Neutrophil (primary cell): ENCODE data around the gene PCSK1N.

Source experiments
- H3K27ac ChIP-seq: fragments of 200-600 bp; sonication (generic); 2 replicates; pipeline ENCODE4 v1.5.1; 2016; ENCODE audit warnings: mild to moderate bottlenecking, moderate library complexity
- H3K27me3 ChIP-seq: fragments of 200-600 bp; sonication (generic); 2 replicates; pipeline ENCODE4 v1.6.0; 2016; ENCODE audit warnings: mild to moderate bottlenecking
- H3K36me3 ChIP-seq: fragments of 200-600 bp; sonication (generic); 2 replicates; pipeline ENCODE4 v1.5.1; 2017
- H3K4me1 ChIP-seq, 2 experiments: fragments of 200-600 bp in 1 of 2; sonication (generic) in 1 of 2; 1 replicate in 1 of 2; 2 replicates in 1 of 2; pipeline versions ENCODE4 v1.5.1 to v1.6.1; 2013 to 2016; ENCODE audit warnings: low read depth in 1 of 2, low read length in 1 of 2, mild to moderate bottlenecking in 1 of 2, moderate library complexity in 1 of 2; ENCODE audit not compliant: control insufficient read depth in 1 of 2, insufficient read depth in 1 of 2
- H3K4me3 ChIP-seq, 2 experiments: fragments of 200-600 bp in 1 of 2; sonication (generic) in 1 of 2; 1 replicate in 1 of 2; 2 replicates in 1 of 2; pipeline ENCODE4 v1.5.1; 2013 to 2016; ENCODE audit warnings: low read depth in 1 of 2, low read length in 1 of 2, mild to moderate bottlenecking in 1 of 2, moderate library complexity in 1 of 2
- H3K9me3 ChIP-seq: fragments of 200-600 bp; sonication (generic); 2 replicates; pipeline ENCODE4 v1.5.1; 2016
- CTCF ChIP-seq: fragments of 200-600 bp; sonication (generic); IDR thresholded peaks from 2 replicates; pipeline ENCODE4 v1.5.1; 2016; ENCODE audit warnings: antibody characterized with exemption

Gene PCSK1N

GRCh38 chrX:48794340-48794910 lies 41.0 kb downstream of the PCSK1N start:
- no peak for TF ChIP-seq CTCF
- no peak overlapping the region for H3K4me3 ChIP-seq
- peaks cover 6 to 9% of the 10 kb centered on the region in 2 experiments for H3K4me1 ChIP-seq
- no peaks in the 10 kb centered on the region for H3K27me3 ChIP-seq
- H3K36me3 ChIP-seq = no peaks in the 10 kb centered on the region
- no peak overlapping the region for H3K27ac ChIP-seq
- no peaks in the 10 kb centered on the region for H3K9me3 ChIP-seq

- H3K4me1 ChIP-seq = peaks cover 7 to 9% of the 10 kb centered on the region in 2 experiments
Measured at GRCh38 chrX:48793935-48794334, 41.5 kb downstream of the PCSK1N start.

GRCh38 chrX:48792219-48792618 lies 43.2 kb downstream of the PCSK1N start:
- H3K27me3 ChIP-seq = no peaks in the 10 kb centered on the region
- no peak for TF ChIP-seq CTCF
- no peaks in the 10 kb centered on the region for H3K36me3 ChIP-seq
- no peak overlapping the region for H3K27ac ChIP-seq
- H3K4me3 ChIP-seq = no peak overlapping the region
- H3K9me3 ChIP-seq = no peaks in the 10 kb centered on the region
- peaks cover 7 to 9% of the 10 kb centered on the region in 2 experiments for H3K4me1 ChIP-seq

More at GRCh38 chrX:48793935-48794334, 41.5 kb downstream of the PCSK1N start:
- Histone ChIP-seq H3K27ac (no peak overlapping the region), H3K4me3 (no peak overlapping the region), H3K27me3 (no peaks in the 10 kb centered on the region), H3K36me3 (no peaks in the 10 kb centered on the region), H3K9me3 (no peaks in the 10 kb centered on the region)
- TF ChIP-seq CTCF = no peak

GRCh38 chrX:48791063-48791820 lies 44.2 kb downstream of the PCSK1N start:
- Histone ChIP-seq H3K36me3 (no peaks in the 10 kb centered on the region), H3K27ac (no peak overlapping the region), H3K27me3 (no peaks in the 10 kb centered on the region), H3K4me1 (peaks cover 7 to 9% of the 10 kb centered on the region in 2 experiments), H3K4me3 (no peak overlapping the region), H3K9me3 (no peaks in the 10 kb centered on the region)
- TF ChIP-seq CTCF = no peak

GRCh38 chrX:48790477-48790876 lies 44.9 kb downstream of the PCSK1N start:
- TF ChIP-seq CTCF = no peak
- Histone ChIP-seq H3K4me3 (no peak overlapping the region), H3K9me3 (no peaks in the 10 kb centered on the region), H3K4me1 (peaks cover 7 to 9% of the 10 kb centered on the region in 2 experiments), H3K27ac (no peak overlapping the region), H3K27me3 (no peaks in the 10 kb centered on the region), H3K36me3 (no peaks in the 10 kb centered on the region)
